BLaER1 treated with 17β-estradiol and CSF1 and Interleukin-3, amounts not matched to agents 10 nM and 100 nM (cell line): ENCODE data around the gene PRPF8.
A peak's percentile ranks its signal among the peaks of the same experiment; 100 is the strongest.

Experiments
- H3K27ac ChIP-seq, 11 experiments: shearing (Covaris generic); formaldehyde crosslinking; 2 replicates each; pipeline ENCODE4 v1.8.1; 2022
- H3K27me3 ChIP-seq, 11 experiments: shearing (Covaris generic); formaldehyde crosslinking; 2 replicates each; pipeline ENCODE4 v1.8.1; 2022
- H3K36me3 ChIP-seq, 11 experiments: shearing (Covaris generic); formaldehyde crosslinking; 2 replicates each; pipeline ENCODE4 v1.8.1; 2022
- H3K4me1 ChIP-seq, 10 experiments: shearing (Covaris generic); formaldehyde crosslinking; 2 replicates each; pipeline ENCODE4 v1.8.1; 2022
- H3K4me2 ChIP-seq, 11 experiments: shearing (Covaris generic); formaldehyde crosslinking; 2 replicates each; pipeline ENCODE4 v1.8.1; 2022
- H3K4me3 ChIP-seq, 10 experiments: shearing (Covaris generic); formaldehyde crosslinking; 2 replicates each; pipeline ENCODE4 v1.8.1; 2022
- H3K9ac ChIP-seq, 11 experiments: shearing (Covaris generic); formaldehyde crosslinking; 2 replicates each; pipeline ENCODE4 v1.8.1; 2022
- H3K9me3 ChIP-seq, 11 experiments: shearing (Covaris generic); formaldehyde crosslinking; replicated peaks in 1 of 11; 2 replicates each; pipeline ENCODE4 v1.8.1; 2022
- H4K20me1 ChIP-seq, 11 experiments: shearing (Covaris generic); formaldehyde crosslinking; 2 replicates each; pipeline ENCODE4 v1.8.1; 2022
- Cebpa-rat ChIP-seq, 11 experiments: shearing (Covaris generic); IDR thresholded peaks; 2 replicates each; pipeline ENCODE4 v1.8.1; 2022

The PRPF8 gene

GRCh38 chr17:1647802-1648171 lies 36.9 kb downstream of the PRPF8 start:
- no peaks in the 10 kb centered on the region for H3K9me3 ChIP-seq
- peak overlapping the region; percentile 92 to 100 (median 99) for H3K4me2 ChIP-seq
- H3K27ac ChIP-seq, result peak overlapping the region in 8 of 11 experiments; percentile 73 to 86 (median 77); a peak in 17 of 22 replicates
- H4K20me1 ChIP-seq, result peaks cover 12 to 43% (median 34%) of the 10 kb centered on the region in 11 experiments; a peak in 20 of 22 replicates
- H3K4me3 ChIP-seq, result peak overlapping the region; percentile 56 to 71 (median 62); a peak in 19 of 20 replicates
- H3K36me3 ChIP-seq, result peaks cover 29 to 36% (median 29%) of the 10 kb centered on the region in 11 experiments
- no peaks in the 10 kb centered on the region for H3K27me3 ChIP-seq
- H3K9ac ChIP-seq, result peak overlapping the region; percentile 69 to 90 (median 79); a peak in 21 of 22 replicates
- peaks cover 61 to 82% (median 75%) of the 10 kb centered on the region in 10 experiments for H3K4me1 ChIP-seq
- no peak for TF ChIP-seq Cebpa-rat (IDR thresholded peaks at IDR 0.05)

GRCh38 chr17:1646199-1646875 lies 38.3 kb downstream of the PRPF8 start:
- no peak for TF ChIP-seq Cebpa-rat (IDR thresholded peaks at IDR 0.05)
- peak overlapping the region; percentile 82 to 90 (median 87); a peak in 21 of 22 replicates for H3K9ac ChIP-seq
- peaks cover 7 to 34% (median 26%) of the 10 kb centered on the region in 11 experiments; a peak in 21 of 22 replicates for H4K20me1 ChIP-seq
- H3K4me1 ChIP-seq, result peaks cover 54 to 72% (median 65%) of the 10 kb centered on the region in 10 experiments
- peak overlapping the region; percentile 62 to 91 (median 83); a peak in 21 of 22 replicates for H3K27ac ChIP-seq
- H3K27me3 ChIP-seq, result no peaks in the 10 kb centered on the region
- H3K4me3 ChIP-seq, result peak overlapping the region; percentile 69 to 92 (median 84)
- H3K36me3 ChIP-seq, result peaks cover 15 to 33% (median 22%) of the 10 kb centered on the region in 11 experiments
- H3K4me2 ChIP-seq, result peak overlapping the region; percentile 92 to 100 (median 99)
- no peaks in the 10 kb centered on the region for H3K9me3 ChIP-seq

DNA sequence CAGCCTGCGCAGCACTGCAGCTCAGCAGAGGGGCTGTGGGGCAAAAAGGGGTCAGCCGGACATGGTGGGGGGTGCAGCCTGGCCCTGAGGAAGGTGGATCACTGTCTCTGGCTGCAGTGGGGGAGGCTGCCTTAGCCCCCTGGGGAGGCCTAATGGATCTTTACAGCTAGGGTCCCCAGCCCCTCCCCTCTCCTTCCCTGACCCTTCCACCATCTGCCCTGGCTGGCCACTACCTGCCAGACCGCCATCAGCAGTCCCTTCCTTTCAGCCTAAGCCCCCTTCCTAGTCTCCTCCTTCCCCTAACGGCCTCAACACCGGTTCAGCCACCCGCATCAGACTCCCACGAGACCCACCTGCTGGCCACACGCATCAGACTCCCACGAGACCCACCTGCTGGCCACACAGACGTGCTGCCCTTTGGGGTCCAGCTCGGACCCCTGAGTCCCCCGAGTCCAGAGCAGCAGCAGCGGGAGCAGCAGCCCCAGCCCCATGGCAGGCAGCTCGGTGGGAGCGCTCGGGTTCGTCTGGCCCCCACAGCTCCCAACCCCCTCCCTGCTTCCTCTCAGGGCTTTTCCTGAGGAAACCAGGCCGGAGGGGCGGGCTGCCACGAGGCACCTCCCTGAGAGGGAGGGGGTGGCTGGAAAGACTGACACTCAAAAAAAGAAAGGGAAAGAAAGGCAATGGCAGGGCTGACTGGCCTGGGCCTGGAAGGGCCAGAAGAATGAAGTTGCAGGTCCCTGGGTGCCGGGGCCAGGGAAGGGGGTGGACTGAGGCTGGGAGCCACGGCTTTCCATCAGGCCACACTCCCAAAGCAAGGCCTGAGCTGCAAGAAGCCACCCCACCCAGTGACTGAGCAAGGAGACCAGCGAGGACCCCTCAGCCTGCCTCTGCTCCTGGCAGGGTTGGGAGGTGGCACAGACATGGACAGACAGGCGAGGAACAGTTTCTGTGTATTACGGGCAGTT lies 39.2 kb downstream of the PRPF8 start, which contains the start of gene SCARF1:
Gene SCARF1, minus strand, starts transcription at position 526 of the 965 bp plus-strand sequence. Its CDS starts 35 bp downstream, at position 491.
- peak within 1 kb of the TSS; percentile 82 to 90 (median 87) for H3K9ac ChIP-seq

DNA sequence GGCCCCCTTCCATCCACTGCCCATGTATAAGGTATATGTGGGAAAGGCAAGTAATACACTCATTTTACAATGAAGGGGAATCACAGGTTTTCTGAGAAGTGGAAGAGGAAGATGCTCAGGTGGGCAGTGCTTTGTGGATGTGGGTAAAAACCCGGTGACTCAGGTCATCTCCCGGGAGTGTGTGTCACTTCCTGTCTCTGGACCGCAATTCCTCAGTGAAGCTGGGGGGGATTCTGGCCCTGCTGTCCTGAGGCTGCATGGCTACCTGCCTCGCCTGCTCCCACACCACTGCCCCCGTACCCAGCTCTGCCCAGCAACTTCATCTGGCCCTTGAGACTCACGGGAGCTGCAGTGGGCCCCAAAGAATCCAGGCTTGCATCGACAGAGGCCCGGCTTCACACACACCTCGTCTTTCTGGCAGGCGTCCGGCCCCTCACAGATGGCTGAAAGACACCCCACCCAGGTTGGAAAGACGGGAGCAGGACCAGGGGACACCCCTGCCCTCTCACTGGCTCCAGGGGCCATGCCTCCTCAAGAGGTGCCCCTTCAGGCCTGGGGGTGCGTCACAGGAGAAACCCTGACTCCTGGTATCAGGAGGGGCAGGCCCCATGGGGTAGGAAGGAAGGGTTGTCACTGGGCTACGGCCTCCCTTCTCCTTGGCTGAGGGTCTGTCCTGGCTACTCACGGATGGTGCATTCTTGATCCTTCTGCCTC lies 40.0 kb downstream of the PRPF8 start:
- Histone ChIP-seq H3K27me3 (no peaks in the 10 kb centered on the region), H3K4me2 (peak overlapping the region; percentile 92 to 100 (median 99)), H3K27ac (peak overlapping the region; percentile 62 to 91 (median 83)), H4K20me1 (peaks cover 10 to 35% (median 24%) of the 10 kb centered on the region in 11 experiments; a peak in 18 of 22 replicates), H3K9me3 (no peaks in the 10 kb centered on the region), H3K9ac (peak overlapping the region; percentile 82 to 90 (median 87)), H3K4me3 (peak overlapping the region; percentile 69 to 92 (median 84)), H3K4me1 (peaks cover 54 to 72% (median 65%) of the 10 kb centered on the region in 10 experiments), H3K36me3 (peaks cover 8 to 35% (median 24%) of the 10 kb centered on the region in 11 experiments; a peak in 21 of 22 replicates)
- TF ChIP-seq Cebpa-rat (IDR thresholded peaks at IDR 0.05), result no peak

More for the DNA sequence above, 39.2 kb downstream of the PRPF8 start, which contains the start of gene SCARF1:
- no peak for TF ChIP-seq Cebpa-rat (IDR thresholded peaks at IDR 0.05)
- H4K20me1 ChIP-seq, result peaks cover 11 to 34% (median 25%) of the 10 kb centered on the region in 11 experiments; a peak in 20 of 22 replicates
- no peaks in the 10 kb centered on the region for H3K9me3 ChIP-seq
- peaks cover 53 to 72% (median 64%) of the 10 kb centered on the region in 10 experiments for H3K4me1 ChIP-seq
- peak within 1 kb of the TSS; percentile 62 to 91 (median 83) for H3K27ac ChIP-seq
- H3K4me2 ChIP-seq, result peak within 1 kb of the TSS; percentile 92 to 100 (median 99)
- no peaks in the 10 kb centered on the region for H3K27me3 ChIP-seq
- H3K36me3 ChIP-seq, result peaks cover 6 to 33% (median 22%) of the 10 kb centered on the region in 11 experiments
- H3K4me3 ChIP-seq, result peak within 1 kb of the TSS; percentile 69 to 92 (median 84)

DNA sequence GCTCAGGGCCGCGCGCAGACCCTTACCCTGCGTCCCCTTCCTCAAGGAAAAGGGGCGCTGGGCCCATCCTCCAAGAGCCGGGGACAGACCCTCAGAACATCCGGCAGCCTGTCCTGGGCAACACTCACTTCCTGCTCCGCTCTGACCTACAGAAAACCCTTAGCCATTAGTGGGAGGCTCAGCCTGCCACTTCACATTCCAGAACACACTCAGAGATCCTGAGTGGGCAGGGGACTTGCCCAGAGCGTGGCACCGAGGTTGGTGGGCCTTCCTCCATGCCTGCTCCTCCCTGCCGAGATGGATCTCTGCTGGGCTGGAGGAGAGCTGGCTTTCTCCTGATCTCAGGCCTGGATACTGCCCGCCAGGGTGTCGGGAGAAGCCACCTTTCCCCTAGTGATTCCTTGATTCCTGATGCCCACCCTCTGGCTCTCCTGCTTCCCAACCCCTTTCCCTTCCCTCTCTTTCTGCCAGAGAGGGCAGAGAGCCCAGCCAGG lies 40.6 kb downstream of the PRPF8 start:
- Histone ChIP-seq H3K4me2 (peak overlapping the region; percentile 92 to 100 (median 99)), H3K36me3 (peaks cover 12 to 41% (median 30%) of the 10 kb centered on the region in 11 experiments; a peak in 21 of 22 replicates), H3K4me3 (peak overlapping the region; percentile 69 to 92 (median 84)), H4K20me1 (peaks cover 10 to 41% (median 29%) of the 10 kb centered on the region in 11 experiments; a peak in 18 of 22 replicates), H3K9ac (peak overlapping the region; percentile 82 to 90 (median 87)), H3K4me1 (peaks cover 60 to 77% (median 69%) of the 10 kb centered on the region in 10 experiments), H3K9me3 (no peaks in the 10 kb centered on the region), H3K27ac (peak overlapping the region; percentile 42 to 91 (median 83); a peak in 21 of 22 replicates), H3K27me3 (no peaks in the 10 kb centered on the region)
- no peak for TF ChIP-seq Cebpa-rat (IDR thresholded peaks at IDR 0.05)

DNA sequence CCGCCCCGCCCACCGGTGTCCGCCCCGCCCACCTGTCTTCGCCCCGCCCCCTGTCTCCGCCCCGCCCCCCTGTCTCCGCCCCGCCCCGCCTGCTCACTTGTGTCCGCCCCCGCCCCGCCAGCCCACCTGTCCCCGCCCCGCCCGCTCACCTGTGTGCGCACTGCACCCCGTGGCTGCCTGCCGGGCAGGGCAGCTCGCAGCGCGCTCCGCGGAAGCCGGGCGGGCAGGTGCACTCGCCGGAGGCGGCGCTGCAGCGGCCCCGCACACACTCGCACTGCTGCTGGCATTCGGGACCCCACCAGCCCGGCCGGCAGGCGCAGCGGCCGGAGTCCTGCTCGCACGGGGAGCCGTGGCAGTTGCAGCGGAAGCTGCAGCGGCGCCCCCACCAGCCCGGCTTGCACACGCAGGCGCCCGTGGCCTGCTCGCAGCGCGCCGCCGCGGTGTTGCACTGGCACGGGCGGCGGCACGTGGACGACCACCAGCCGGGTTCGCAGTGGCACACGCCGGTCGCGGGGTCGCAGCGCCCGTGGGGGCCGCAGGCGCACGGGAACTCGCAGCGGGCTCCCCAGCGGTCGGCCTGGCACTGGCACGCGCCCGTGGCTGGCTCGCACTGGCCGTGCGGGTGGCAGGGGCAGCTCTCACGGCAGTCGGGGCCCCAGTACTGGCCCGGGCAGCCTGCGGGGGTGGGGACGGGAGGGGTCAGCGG lies 41.2 kb downstream of the PRPF8 start:
- Histone ChIP-seq H4K20me1 (peaks cover 10 to 47% (median 34%) of the 10 kb centered on the region in 11 experiments; a peak in 18 of 22 replicates), H3K4me3 (peak overlapping the region; percentile 69 to 92 (median 84)), H3K9me3 (no peaks in the 10 kb centered on the region), H3K9ac (peak overlapping the region; percentile 82 to 90 (median 87)), H3K4me1 (peaks cover 64 to 80% (median 73%) of the 10 kb centered on the region in 10 experiments), H3K36me3 (peaks cover 13 to 46% (median 36%) of the 10 kb centered on the region in 11 experiments; a peak in 21 of 22 replicates), H3K4me2 (peak overlapping the region; percentile 92 to 100 (median 99)), H3K27ac (peak overlapping the region; percentile 42 to 91 (median 83); a peak in 21 of 22 replicates), H3K27me3 (no peaks in the 10 kb centered on the region)
- TF ChIP-seq Cebpa-rat (IDR thresholded peaks at IDR 0.05), result no peak

DNA sequence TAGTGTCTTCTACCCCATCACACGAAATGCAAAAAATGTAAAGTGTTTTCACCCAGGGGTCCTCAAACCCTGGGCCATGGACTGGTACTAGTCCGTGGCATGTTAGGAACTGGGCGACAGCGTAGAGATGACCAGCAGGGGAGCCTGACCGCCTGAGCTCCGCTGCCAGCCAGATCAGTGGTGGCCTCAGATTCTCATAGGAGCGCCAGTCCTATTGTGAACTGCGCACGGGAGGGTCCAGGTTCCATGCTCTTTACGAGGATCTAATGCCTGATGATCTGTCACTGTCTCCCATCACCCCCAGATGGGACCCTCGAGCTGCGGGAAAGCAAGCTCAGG lies 43.6 kb downstream of the PRPF8 start:
- H3K27ac ChIP-seq, result peak overlapping the region in 1 of 11 experiments; percentile 60; a peak in 2 of 22 replicates

More for the DNA sequence above, 43.6 kb downstream of the PRPF8 start:
- Histone ChIP-seq H3K9me3 (no peaks in the 10 kb centered on the region), H3K9ac (peak overlapping the region in 9 of 11 experiments; percentile 5 to 54 (median 39); a peak in 6 of 22 replicates), H3K36me3 (peaks cover 34 to 64% (median 58%) of the 10 kb centered on the region in 11 experiments), H3K4me3 (no peak overlapping the region), H3K4me2 (peak overlapping the region in 4 of 11 experiments; percentile 4 to 49 (median 20); a peak in 6 of 22 replicates), H4K20me1 (peaks cover 10 to 67% (median 44%) of the 10 kb centered on the region in 11 experiments; a peak in 18 of 22 replicates), H3K27me3 (no peaks in the 10 kb centered on the region), H3K4me1 (peaks cover 42 to 63% (median 51%) of the 10 kb centered on the region in 10 experiments)
- no peak for TF ChIP-seq Cebpa-rat (IDR thresholded peaks at IDR 0.05)
